ENCODE measurements around the gene TMEFF1.

DNA sequence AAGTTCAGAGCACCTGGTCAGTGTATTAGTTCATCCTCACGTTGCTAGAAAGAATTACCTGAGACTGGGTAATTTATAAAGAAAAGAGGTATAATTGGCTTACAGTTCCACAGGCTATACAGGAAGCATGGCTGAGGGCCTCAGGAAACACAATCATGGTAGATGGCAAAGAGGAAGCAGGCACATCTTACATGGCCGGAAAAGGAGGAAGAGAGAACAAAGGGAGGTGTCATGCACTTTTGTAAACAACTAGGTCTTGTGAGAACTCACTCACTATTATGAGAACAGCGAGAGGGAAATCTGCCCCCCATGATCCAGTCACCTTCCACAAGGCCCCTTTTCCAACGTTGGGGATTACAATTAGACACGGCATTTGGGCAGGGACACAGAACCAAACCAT, 76.1 kb downstream of the TMEFF1 start:
- TF ChIP-seq, protein P1, sequence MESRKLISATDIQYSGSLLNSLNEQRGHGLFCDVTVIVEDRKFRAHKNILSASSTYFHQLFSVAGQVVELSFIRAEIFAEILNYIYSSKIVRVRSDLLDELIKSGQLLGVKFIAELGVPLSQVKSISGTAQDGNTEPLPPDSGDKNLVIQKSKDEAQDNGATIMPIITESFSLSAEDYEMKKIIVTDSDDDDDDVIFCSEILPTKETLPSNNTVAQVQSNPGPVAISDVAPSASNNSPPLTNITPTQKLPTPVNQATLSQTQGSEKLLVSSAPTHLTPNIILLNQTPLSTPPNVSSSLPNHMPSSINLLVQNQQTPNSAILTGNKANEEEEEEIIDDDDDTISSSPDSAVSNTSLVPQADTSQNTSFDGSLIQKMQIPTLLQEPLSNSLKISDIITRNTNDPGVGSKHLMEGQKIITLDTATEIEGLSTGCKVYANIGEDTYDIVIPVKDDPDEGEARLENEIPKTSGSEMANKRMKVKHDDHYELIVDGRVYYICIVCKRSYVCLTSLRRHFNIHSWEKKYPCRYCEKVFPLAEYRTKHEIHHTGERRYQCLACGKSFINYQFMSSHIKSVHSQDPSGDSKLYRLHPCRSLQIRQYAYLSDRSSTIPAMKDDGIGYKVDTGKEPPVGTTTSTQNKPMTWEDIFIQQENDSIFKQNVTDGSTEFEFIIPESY (IDR thresholded peaks at IDR 0.05), result no peak
- TF ChIP-seq, protein P2, sequence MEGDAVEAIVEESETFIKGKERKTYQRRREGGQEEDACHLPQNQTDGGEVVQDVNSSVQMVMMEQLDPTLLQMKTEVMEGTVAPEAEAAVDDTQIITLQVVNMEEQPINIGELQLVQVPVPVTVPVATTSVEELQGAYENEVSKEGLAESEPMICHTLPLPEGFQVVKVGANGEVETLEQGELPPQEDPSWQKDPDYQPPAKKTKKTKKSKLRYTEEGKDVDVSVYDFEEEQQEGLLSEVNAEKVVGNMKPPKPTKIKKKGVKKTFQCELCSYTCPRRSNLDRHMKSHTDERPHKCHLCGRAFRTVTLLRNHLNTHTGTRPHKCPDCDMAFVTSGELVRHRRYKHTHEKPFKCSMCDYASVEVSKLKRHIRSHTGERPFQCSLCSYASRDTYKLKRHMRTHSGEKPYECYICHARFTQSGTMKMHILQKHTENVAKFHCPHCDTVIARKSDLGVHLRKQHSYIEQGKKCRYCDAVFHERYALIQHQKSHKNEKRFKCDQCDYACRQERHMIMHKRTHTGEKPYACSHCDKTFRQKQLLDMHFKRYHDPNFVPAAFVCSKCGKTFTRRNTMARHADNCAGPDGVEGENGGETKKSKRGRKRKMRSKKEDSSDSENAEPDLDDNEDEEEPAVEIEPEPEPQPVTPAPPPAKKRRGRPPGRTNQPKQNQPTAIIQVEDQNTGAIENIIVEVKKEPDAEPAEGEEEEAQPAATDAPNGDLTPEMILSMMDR (IDR thresholded peaks at IDR 0.05 in 2 of 3, conservative IDR thresholded peaks at IDR 0.05 in 1 of 3; ENCODE audit: control insufficient read depth in 2 of 3, extremely low read depth in 1 of 3, insufficient read depth in 1 of 3, low read depth in 3 of 3, low read length in 3 of 3), result no peak
- TF ChIP-seq GATAD2B (conservative IDR thresholded peaks at IDR 0.05; ENCODE audit: low read depth) (no peak), TAF1 (IDR thresholded peaks at IDR 0.05; ENCODE audit: borderline replicate concordance, low read depth, low read length) (no peak), POLR2AphosphoS5 (IDR thresholded peaks at IDR 0.05; ENCODE audit: low read length) (no peak), TCF12 (IDR thresholded peaks at IDR 0.05; ENCODE audit: low read depth, low read length) (no peak), SMC3 (IDR thresholded peaks at IDR 0.05; ENCODE audit: borderline replicate concordance, low read length) (no peak), SIX5 (IDR thresholded peaks at IDR 0.05; ENCODE audit: low read depth, low read length, severe bottlenecking) (no peak), ZNF274 (IDR thresholded peaks at IDR 0.05; ENCODE audit: insufficient read depth, insufficient read length) (no peak), CREM (IDR thresholded peaks at IDR 0.05; ENCODE audit: low read depth) (no peak), DPF2 (IDR thresholded peaks at IDR 0.05) (no peak), EP300 (IDR thresholded peaks at IDR 0.05; ENCODE audit: borderline replicate concordance in 1 of 2, control insufficient read depth in 1 of 2, low read depth in 2 of 2, low read length in 2 of 2) (no peak)
- TF ChIP-seq, protein P3, sequence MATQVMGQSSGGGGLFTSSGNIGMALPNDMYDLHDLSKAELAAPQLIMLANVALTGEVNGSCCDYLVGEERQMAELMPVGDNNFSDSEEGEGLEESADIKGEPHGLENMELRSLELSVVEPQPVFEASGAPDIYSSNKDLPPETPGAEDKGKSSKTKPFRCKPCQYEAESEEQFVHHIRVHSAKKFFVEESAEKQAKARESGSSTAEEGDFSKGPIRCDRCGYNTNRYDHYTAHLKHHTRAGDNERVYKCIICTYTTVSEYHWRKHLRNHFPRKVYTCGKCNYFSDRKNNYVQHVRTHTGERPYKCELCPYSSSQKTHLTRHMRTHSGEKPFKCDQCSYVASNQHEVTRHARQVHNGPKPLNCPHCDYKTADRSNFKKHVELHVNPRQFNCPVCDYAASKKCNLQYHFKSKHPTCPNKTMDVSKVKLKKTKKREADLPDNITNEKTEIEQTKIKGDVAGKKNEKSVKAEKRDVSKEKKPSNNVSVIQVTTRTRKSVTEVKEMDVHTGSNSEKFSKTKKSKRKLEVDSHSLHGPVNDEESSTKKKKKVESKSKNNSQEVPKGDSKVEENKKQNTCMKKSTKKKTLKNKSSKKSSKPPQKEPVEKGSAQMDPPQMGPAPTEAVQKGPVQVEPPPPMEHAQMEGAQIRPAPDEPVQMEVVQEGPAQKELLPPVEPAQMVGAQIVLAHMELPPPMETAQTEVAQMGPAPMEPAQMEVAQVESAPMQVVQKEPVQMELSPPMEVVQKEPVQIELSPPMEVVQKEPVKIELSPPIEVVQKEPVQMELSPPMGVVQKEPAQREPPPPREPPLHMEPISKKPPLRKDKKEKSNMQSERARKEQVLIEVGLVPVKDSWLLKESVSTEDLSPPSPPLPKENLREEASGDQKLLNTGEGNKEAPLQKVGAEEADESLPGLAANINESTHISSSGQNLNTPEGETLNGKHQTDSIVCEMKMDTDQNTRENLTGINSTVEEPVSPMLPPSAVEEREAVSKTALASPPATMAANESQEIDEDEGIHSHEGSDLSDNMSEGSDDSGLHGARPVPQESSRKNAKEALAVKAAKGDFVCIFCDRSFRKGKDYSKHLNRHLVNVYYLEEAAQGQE (IDR thresholded peaks at IDR 0.05; ENCODE audit: low read depth, low read length), result no peak
- TF ChIP-seq, protein P4, sequence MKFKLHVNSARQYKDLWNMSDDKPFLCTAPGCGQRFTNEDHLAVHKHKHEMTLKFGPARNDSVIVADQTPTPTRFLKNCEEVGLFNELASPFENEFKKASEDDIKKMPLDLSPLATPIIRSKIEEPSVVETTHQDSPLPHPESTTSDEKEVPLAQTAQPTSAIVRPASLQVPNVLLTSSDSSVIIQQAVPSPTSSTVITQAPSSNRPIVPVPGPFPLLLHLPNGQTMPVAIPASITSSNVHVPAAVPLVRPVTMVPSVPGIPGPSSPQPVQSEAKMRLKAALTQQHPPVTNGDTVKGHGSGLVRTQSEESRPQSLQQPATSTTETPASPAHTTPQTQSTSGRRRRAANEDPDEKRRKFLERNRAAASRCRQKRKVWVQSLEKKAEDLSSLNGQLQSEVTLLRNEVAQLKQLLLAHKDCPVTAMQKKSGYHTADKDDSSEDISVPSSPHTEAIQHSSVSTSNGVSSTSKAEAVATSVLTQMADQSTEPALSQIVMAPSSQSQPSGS (IDR thresholded peaks at IDR 0.05; ENCODE audit: low read length), result no peak

All from GM12878 (cell line).